NCI-H2171 (cell line): ENCODE results near the gene ARMH2.
"Not testable (repeated sequence)": the region's sequence is repeated elsewhere in the genome, so short reads cannot be mapped to it uniquely, and the experiment has no call there.

ENCODE experiments used
- DNase-seq: peaks from one replicate; lab custom pipeline; 2025; lab: John Stamatoyannopoulos, UW

ARMH2 gene

DNA sequence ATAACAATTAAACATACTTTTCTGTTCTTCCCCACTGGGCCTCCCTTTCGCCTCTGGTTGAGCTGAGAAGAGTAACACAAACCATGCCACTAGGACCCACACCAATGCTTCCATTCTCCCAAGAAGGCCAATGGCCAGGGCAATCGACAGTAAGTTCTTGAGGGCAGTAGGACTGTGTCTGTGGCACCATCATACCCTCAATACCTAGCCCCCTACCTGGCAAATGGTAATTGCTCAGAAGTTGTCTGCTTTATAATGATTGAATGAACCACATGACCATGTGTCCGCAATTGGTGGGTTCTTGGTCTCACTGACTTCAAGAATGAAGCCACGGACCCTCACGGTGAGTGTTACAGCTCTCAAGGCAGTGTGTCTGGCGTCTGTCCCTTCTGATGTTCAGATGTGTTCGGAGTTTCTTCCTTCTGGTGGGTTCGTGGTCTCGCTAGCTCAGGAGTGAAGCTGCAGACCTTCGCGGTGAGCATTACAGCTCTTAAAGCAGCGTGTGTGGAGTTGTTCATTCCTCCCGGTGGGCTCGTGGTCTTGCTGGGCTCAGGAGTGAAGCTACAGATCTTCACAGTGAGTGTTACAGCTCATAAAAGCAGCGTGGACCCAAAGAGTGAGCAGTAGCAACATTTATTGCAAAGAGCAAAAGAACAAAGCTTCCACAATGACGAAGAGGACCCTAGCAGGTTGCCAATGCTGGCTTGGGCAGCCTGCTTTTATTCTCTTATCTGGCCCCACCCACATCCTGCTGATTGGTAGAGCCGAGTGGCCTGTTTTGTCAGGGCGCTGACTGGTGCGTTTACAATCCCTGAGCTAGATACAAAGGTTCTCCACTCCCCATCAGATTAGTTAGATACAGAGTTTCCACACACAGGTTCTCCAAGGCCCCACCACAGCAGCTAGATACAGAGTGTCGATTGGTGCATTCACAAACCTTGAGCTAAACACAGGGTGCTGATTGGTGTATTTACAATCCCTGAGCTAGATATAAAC, 33.6 kb downstream of the ARMH2 start:
- not testable (repeated sequence) for DNase-seq

DNA sequence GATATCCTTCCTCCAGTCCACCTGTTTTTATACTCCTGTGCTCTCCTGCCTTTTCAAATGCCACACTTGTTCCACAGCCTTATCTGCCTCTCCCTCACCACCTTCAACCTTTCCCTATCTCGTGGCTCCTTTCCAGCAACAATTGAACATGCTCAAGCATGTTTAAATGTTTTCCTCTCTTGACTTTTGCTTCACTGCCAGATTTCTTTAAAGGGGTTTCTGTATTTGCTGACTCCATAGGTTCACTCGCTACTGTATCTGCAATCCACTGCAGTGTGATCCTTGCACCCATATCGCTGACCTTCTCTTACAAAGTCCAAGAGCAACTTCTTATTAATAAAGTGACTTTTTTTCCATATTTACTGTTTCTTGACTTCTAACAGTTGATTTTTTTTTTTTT, 35.1 kb downstream of the ARMH2 start:
- peak; percentile 24 for DNase-seq

DNA sequence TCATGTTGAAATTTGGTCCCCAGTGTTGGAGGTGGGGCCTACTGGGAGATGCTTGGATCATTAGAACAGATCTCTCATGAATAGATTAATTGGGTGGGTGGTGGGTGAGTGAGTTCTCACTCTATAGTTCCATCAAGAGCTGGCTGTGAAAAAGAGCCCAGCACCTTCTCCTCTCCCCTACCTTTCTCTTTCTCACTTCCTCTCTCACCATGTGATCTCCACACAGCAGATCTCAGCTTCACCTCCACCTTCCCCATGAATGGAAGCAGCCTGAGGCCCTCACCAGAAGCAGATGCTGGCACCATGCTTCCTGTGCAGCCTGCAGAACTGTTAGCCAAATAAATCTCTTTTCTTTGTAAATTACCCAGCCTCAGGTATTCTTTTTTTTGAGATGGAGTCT, 36.9 kb downstream of the ARMH2 start:
- no peak for DNase-seq

DNA sequence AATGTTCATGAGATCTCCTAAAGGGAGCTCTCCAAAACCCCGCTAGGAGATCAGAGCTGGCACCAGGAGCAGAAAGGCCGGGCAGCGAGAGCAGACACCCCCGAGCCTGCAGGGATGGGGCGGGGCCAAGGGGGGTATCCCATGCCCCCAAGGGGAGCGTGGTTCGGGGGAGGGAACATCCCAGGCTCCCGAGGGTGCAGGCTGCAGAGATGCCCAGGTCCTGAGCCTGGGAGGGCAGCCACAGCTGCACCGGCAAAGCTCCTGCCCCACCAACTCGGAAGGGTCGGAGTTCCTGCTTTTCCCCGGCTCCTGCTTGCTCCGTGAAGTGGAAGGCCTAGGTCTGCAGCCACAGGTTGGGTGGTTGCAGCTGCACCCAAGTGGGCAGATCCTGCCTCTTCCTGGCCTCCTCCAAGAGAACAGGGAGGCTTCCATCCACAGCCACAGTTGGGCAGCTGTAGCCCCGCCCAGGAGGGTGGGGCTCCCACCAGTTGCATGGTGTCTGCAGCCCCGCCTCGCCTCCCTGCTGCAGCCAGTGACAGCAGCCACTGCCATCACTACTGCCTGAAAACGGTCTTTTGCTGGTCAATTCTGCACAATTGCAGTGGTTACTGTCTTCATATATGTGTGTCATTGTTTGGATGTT, 37.4 kb downstream of the ARMH2 start:
- DNase-seq, result no peak

DNA sequence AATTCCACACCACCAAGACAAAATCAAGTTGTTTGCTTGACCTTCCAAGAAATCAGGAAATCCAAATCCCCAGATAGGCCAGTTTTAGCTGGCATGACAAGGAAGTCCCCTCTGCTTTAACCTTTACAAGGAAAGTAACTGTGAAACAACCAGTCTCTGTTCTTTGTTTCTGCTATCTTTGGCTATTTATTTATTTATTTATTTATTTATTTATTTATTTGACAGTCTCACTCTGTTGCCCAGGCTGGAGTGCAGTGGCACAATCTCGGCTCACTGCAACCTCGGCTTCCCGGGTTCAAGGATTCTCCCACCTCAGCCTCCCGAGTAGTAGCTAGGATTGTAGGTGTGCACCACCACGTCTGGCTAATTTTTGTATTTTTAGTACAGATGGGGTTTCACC, 38.5 kb downstream of the ARMH2 start:
- no peak for DNase-seq

DNA sequence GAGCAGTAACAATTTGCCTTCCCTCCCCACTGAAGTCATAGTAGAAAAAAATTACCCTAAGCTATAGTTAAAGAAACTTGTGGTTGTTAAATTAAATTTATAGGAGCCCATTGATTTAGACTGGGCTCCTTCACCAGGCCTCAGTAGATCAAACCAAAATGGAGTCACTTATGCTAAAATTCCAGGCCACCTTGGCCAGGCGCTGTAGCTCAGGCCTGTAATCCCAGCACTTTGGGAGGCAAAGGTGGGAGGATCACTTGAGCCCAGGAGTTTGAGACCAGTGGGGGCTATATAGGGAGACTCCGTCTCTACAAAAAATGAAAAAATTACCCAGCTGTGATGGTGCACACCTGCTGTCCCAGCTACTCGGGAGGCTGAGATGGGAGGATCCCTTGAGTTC, 39.0 kb downstream of the ARMH2 start:
- DNase-seq, result no peak

DNA sequence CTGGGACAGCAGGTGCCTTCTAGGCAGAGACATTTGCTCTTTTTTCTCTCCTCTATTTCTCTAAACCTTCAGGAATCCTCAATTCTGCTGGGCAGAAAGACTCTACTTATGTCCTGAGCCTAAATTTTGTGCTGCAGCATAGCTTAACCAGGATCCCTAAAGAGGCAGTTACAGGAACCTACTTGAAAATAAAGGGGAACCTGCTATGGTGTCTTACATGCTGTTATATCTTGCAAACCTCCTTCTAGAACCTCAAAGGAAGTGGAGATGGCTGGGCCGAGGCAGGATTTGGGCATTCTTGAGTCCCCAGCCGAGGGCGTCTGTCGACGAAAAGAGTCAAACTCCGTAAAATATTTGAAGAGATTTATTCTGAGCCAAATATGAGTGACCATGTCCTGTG, 41.1 kb downstream of the ARMH2 start:
- no peak for DNase-seq

DNA sequence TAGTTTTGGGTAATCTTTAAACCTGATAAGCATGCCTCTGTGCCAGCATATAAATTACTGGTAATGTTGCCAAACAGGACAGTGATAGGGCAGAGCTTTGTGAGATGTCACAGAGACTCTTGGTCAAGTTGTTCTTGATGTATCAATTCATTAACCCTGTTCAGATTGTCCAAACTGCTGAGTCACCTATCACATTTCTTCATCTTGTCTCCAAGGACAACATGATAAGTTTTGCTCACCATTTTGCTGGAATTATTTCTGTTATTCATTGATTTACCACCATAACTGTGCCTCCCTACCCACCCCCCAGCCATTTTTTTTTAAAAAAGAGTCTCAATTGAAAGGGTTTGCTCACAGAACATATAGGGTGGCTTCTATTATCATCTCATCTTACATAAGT, 43.4 kb downstream of the ARMH2 start:
- no peak for DNase-seq

DNA sequence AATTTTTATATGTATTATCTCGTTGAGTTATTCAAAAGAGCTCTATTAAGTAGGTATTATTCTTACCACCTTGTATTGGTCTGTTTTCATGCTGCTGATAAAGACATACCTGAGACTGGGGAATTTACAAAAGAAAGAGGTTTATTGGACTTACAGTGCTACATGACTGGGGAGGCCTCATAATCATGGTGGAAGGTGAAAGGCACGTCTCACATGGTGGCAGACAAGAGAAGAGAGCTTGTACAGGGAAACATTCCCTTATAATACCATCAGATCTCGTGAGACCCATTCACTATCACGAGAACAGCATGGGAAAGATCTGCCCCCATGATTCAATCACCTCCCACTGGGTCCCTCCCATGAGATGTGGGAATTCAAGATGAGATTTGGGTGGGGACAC, 44.3 kb downstream of the ARMH2 start:
- not testable (repeated sequence) for DNase-seq

DNA sequence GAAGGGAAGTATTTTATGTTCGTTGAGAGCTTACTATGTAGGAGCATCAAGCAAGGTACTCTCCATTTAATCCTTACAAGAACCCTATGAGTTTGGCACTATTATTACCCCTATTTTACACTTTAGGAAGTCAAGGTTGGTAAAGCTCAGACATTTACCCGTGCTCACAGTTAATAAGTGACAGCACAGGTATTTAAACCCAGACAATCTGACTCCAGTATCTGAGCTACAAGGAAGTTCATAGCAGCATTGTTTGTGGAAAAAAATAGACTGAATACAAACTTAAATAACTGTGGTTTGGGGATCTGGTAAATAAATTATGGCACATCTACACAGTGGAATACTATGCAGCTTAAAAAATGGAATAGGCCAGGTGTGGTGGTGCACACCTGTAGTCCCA, 45.2 kb downstream of the ARMH2 start:
- no peak for DNase-seq

DNA sequence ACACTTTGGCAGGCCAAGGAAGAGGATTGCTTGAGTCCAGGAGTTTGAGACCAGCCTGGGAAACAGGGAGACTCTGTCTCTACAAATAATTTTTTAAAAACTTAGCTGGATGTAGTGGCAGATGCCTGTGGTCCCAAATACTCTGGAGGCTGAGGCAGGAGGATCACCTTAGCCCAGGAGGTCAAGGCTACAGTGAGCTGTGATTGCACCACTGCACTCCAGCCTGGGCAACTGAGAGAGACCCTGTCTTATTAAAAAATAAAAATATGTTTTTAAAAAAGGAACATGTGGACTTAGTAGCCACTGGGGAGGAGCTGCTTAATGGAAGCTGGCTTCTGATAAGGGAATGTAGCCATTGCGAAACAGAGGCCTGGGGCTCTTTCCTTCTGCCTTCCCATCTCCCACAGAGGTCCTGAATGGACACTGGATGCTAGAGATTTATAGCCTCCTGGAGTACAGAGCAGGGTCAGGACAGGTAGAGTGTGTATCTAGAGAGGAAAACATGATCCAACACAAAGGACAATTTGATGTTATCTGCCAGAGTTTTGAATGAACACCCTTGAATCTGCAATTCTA, 45.7 kb downstream of the ARMH2 start:
- DNase-seq, result no peak

DNA sequence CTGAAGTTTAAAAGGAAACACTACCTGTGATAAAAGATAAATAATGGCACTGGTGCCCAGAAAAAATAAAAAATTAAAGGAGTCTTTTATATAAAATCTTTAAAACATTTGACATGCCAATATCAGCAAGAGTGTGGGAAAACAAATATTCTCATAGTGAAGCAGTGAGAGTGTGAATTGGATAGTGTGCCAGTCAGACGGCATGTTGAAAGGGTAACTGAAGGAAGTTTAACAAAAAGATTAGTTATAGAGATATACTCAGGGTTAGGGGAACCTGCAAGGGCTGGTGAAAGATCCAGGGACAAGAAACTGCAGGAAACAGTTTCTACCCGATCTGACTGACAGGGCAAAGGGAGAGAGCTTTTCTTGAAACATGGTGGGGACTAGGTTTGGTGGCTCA, 46.2 kb downstream of the ARMH2 start:
- no peak for DNase-seq

DNA sequence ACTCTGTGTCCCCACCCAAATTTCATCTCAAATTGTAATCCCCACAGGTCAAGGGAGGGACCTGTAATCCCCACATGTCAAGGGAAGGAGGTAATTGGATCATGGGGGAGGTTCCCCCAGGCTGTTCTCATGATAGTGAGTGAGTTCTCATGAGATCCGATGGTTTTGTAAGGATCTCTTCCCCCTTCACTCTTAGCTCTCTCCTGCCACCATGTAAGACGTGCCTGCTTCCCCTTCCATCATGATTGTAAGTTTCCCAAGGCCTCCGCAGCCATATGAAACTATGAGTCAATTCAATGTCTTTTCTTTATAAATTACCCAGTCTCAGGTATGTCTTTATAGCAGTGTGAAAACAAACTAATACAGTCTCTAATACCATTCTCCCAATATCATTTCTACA, 47.8 kb downstream of the ARMH2 start:
- not testable (repeated sequence) for DNase-seq

DNA sequence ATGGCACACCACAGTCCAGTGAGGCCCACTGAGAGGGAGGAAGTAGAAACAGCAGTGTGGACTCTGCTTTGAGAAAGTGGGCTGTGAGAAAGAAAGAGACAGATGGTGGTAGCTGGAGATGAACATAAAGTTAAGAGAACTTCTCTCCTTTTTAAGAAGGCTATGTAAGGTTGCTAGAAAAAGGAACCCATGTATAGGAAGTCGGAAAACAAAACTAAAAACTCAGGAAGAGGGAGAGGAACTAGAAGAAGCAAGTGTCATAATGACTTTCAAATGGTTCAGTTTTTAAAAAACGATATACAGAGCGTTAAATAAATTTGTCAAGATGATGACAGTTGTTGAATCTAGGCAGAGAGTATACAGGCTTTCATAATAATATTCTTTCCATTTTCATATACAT, 49.4 kb downstream of the ARMH2 start:
- DNase-seq, result no peak
